ENCODE results near the gene PCSK5.
"Not testable (repeated sequence)": the region's sequence is repeated elsewhere in the genome, so short reads cannot be mapped to it uniquely, and the experiment has no call there.

PCSK5 gene

DNA sequence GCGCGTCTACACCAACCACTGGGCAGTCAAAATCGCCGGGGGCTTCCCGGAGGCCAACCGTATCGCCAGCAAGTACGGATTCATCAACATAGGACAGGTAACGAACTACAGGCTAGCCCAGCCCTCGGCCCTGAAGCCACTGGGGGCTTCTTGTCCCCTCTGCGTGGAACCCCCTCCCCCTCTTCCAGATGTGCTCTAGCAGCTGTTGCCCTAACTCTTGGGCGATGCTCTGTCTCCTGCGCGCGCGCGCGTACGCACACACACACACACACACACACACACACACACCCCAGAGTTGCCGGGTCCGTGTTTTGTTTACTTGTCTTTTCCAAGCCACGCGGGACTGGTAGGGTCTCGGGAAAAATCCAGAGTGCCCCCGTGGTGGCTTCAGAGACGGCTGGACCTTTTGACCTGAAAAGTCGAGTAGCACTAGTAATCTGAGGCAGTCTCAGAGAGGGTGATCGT lies 836 bp downstream of the PCSK5 start:
- no peak for DNase-seq

- DNase-seq = no peak
Observed at GRCh38 chr9:75891771-75892215, 1.3 kb downstream of the PCSK5 start.

- no peak for DNase-seq
Observed at GRCh38 chr9:75892216-75892911, 1.9 kb downstream of the PCSK5 start.

DNA sequence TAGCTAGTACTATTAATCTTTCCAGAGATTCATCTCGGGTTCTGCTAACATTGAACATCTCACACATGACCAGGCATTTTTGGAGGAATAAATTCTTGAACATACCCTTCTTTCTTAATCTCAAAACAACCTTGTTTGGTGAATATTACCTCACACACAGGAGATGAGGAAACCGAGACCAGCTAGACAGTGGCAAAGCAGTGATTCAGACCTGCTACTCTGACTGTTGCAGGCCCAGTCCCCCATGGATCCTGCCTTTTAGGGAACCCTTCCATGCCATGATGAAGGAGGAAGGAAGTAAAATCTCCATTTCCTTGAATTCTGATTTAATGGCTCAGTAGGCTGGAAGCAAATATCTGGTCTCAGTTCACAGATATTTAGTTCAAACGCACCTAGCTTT lies 2.6 kb downstream of the PCSK5 start:
- no peak for DNase-seq

DNA sequence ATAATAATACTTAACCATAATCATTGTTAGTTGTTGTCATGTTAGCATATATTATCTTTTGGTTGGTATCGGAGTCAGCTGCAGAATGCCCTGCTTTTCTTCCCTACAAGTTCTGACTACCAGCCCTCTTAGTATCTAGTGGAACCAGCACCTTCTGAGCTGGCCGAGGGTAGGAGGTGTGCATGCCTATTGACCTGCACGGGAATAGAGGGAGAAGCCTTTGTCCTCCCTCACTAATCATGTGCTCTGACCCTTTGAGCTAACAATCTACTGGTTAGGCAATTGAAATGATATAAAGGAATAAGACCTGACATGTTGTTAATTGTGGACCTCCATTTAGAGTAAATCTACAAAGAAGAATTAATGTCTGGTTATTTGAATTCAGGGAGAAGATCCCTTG lies 4.1 kb downstream of the PCSK5 start:
- no peak for DNase-seq

DNA sequence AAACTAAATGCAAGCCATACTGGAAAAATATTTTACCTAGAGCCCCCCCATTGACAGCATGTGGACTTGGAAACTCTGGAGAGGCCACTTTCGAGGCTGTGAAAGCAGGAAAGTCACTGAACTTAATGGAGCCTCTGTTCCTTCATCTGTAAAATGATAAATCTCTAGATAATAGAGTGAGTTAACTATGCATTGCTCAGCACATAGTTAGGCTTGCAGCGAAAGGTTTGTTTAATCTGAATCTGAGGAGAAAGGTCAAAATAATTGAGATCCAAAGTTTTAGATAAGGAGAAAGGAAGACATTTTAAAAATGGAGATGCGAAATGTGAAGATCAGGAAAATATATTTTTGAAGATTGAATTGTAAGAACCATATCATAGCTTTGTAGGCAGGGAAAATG lies 4.6 kb downstream of the PCSK5 start:
- DNase-seq = no peak

GRCh38 chr9:75896193-75896592 lies 5.7 kb downstream of the PCSK5 start:
- no peak for DNase-seq

DNA sequence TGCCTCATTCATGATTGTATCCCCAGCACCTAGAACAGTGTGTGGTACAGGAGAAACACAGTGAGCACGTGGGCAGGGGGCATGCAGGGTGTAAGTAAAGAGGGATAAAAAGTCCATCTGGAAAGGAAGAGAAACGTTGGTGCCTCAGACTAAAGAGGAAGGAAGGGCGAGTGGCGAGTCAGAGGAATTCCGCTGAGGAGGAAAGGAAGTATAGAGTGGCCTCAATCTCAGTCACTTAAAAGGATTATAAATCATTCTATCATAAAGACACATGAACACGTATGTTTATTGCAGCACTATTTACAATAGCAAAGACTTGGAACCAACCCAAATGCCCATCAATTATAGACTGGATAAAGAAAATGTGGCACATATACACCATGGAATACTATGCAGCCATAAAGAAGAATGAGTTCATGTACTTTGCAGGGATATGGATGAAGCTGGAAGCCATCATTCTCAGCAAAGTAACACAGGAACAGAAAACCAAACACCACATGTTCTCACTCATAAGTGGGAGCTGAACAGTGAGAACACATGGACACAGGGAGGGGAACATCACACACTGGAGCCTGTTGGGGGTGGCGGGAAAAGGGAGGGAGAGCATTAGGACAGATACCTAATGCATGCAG lies 10.5 kb downstream of the PCSK5 start:
- DNase-seq = not testable (repeated sequence)

DNA sequence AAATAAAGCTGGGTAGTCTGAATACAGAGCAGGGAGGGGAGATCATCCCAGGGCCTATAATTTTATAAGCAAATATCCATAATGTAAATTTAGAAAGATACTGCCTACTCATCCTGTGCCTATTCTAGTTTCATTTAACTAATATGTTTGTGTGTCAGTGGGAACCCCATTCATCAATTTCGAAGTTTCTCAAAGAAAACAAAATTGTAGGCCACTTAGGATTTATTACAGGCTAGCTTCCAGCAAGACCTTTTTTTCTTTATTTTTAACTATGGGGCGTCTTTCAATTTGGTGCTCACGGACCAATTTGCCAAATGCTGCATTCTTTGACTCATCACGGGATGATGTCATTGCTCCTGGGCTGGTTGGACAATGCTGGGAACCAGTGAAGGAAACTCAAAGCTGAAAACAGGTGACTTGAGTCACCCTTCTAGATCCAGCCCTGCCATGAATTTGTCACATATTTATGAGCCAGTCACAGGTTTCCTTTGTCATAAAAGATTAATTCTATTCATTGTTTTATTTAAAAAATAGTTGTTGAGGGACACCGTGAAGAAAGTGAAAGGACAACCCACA lies 13.4 kb downstream of the PCSK5 start:
- DNase-seq = peak; percentile 58

GRCh38 chr9:75904364-75904763 lies 13.9 kb downstream of the PCSK5 start:
- DNase-seq = no peak

DNA sequence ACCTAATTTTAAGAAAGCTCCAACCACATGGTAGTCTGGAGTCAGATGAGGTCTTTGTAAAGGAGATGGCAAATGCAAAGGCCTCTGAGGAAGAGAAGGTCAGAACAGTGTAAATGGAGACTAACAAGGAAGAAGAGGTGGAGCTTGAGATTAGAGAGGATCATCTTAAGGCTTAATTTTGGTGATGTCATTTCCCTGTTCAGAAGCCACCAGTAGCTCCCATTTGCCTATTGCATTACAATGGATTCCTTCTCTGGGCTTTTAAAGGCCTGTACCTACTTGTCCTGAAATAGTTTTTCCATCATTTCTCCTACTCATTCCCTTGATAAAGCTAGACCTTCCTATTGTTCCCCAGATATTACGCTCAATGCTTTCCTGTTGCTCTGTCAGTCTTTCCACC lies 16.1 kb downstream of the PCSK5 start:
- no peak for DNase-seq

DNA sequence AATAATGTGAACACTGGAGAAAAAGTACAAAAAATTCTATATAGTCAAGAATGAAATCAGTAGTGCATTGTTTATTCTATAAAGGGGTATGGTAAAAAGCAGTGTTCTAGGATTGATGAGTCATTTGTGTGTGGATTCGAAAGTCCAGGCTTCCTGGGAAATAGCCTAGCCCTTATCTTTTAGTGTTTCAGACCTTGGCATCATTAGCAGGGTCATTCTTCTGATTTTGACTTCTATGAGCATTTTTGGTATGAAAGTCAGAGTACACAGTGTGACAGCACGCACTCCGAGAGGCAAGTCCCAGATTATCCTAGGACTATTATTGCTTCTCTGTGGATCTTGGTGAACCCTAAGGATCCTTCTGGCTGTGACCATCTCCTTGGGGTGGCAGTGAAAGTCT lies 16.9 kb downstream of the PCSK5 start:
- no peak for DNase-seq

- no peak for DNase-seq
Observed at GRCh38 chr9:75907923-75908322, 17.4 kb downstream of the PCSK5 start.

- DNase-seq = no peak
Observed at GRCh38 chr9:75909776-75910175, 19.3 kb downstream of the PCSK5 start.

DNA sequence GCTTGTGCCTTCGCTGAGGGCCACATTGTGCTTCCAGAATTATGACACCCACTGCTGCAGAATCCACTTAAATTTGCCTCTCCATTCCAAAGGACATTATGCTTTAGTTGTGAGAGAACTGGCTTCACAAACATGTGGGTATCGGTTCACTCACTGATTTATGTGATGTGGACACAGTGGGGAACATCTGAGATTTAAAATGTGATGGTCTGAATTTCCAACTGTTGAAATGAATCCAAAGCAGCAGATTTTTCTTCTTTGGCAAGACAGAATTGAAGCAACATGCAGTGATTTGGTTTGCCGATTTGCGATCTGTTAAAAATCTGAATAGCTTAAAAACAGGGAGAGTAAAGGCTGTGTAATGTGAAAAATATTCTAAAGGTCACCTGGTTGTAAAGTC lies 20.3 kb downstream of the PCSK5 start:
- DNase-seq = no peak

- DNase-seq = no peak
Observed at GRCh38 chr9:75911390-75911789, 20.9 kb downstream of the PCSK5 start.

GRCh38 chr9:75912951-75913350 lies 22.5 kb downstream of the PCSK5 start:
- DNase-seq = no peak

- DNase-seq = no peak
Observed at GRCh38 chr9:75914002-75914401, 23.5 kb downstream of the PCSK5 start.

- DNase-seq = no peak
Observed at GRCh38 chr9:75914883-75915452, 24.5 kb downstream of the PCSK5 start.

- DNase-seq = no peak
Observed at GRCh38 chr9:75918154-75918553, 27.7 kb downstream of the PCSK5 start.

DNA sequence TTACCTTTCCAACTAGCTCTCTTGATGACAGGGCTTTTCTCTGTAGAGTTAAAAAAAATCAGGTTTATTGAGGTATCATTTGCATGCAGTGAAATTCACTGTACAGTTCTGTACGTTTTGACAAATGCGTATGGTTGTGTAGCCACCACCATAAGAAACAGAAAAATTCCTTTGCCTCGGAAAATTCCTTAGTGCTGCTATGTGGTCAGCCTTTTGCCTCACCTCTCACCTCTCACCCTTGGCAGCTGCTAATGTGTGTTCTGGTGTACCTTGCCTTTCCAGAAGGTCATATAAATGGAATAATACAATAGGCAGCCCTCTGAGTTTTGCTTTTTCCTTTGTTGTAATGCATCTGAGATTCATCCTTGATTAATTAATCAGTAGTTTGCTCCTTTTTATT lies 28.4 kb downstream of the PCSK5 start:
- no peak for DNase-seq

GRCh38 chr9:75921391-75922127 lies 31.1 kb downstream of the PCSK5 start:
- DNase-seq = no peak

DNA sequence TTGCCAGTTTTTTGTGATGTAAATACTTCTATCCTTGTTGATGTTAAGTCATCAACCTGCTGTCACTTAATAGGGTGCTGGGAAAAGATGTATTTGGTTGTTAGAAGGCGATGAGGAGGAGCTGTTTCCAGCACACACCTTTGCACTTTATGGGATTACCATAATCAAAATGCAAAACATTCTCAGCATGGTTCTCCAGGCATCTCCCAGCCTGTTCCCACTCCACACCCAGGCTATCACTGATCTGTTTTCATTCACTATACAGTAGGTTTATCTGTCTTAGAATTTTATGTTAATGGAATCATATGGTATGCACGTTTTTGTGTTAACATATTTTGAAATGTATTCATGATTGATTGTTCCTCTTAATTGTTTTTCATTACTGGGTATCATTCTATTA lies 35.9 kb downstream of the PCSK5 start:
- DNase-seq = no peak

Measured in NCI-H2227 treated with DMSO at 0.1 percent for 48 hours (cell line).